Measurements from ENCODE around the gene ACER3. TPM values are rescaled to one million over a fixed set of nuclear protein-coding genes. Genes with fewer than 3 reads are reported as not detected.

ACER3 gene
- total and polyA plus RNA-seq, 2 donors (not counting 1 experiment from before 2014, with no cell fraction given) = 3.3 to 12.9 TPM

DNA sequence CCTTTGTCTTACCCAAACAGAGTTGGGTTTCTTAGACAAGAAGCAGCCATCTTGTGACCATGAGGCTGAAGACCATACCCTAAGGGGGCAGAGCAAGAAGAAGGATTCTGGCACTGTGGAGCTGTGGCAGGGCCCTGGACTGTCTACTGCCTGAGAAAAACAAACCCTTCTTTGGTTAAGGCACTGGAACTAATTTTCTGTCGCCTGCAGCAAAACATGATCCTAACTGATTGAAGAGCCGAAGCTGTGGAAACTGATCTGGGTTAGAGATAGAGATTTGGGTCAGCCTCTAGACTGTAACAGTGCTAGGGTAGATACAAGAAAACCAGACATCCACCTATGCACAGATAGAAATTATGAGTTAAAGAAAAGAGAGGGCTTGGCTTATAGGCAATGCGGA, 11.3 kb upstream of the ACER3 start:
- Mint-ChIP-seq H3K4me3 (no peak overlapping the region), H3K27me3 (peaks cover 14% of the 10 kb centered on the region), H3K9me3 (ENCODE audit: insufficient read depth) (no peaks in the 10 kb centered on the region), H3K27ac (no peak overlapping the region), H3K4me1 (no peaks in the 10 kb centered on the region)
- WGBS (ENCODE audit: insufficient coverage) = 100% methylated on average over 2 of the region's 3 CpGs
- DNase-seq = no peak
- Histone ChIP-seq H3K27me3 (replicated peaks in 1 of 4; ENCODE audit: control extremely low read depth in 1 of 4, control insufficient read depth in 3 of 4, insufficient read depth in 4 of 4, low read length in 3 of 4) (peaks cover 0 to 8% (median 0%) of the 10 kb centered on the region in 4 experiments), H3K4me1 (ENCODE audit: control insufficient read depth in 2 of 2, insufficient read depth in 2 of 2, low read length in 2 of 2) (no peaks in the 10 kb centered on the region), H3K9me3 (ENCODE audit: control extremely low read depth in 1 of 3, control insufficient read depth in 2 of 3, insufficient read depth in 1 of 3, low read length in 2 of 3) (no peaks in the 10 kb centered on the region), H3K79me2 (ENCODE audit: control insufficient read depth, insufficient read depth, low read length) (no peaks in the 10 kb centered on the region), H3K36me3 (replicated peaks in 1 of 2; ENCODE audit: control extremely low read depth in 1 of 2, control insufficient read depth in 1 of 2, extremely low read depth in 1 of 2, insufficient read depth in 2 of 2, low read length in 1 of 2) (no peaks in the 10 kb centered on the region), H3K27ac (ENCODE audit: low read length in 2 of 2) (no peak overlapping the region), H2AFZ (ENCODE audit: insufficient read depth, low read depth, low read length, poor library complexity, severe bottlenecking) (no peak overlapping the region), H3K4me2 (replicated peaks; ENCODE audit: low read depth, low read length, poor library complexity, severe bottlenecking) (no peak overlapping the region), H4K20me1 (ENCODE audit: control insufficient read depth, insufficient read depth, low read length, poor library complexity, severe bottlenecking) (no peaks in the 10 kb centered on the region), H3K9ac (ENCODE audit: low read length) (no peak overlapping the region), H3K4me3 (ENCODE audit: control extremely low read depth in 1 of 5, extremely low read depth in 1 of 5, insufficient read depth in 1 of 5, low read depth in 2 of 5, low read length in 4 of 5) (no peak overlapping the region)
- ChIA-PET POLR2A (no interaction called here), CTCF (no interaction called here)
- intact Hi-C loops (cut with micrococcal nuclease) = no loop called here
- TF ChIP-seq EZH2 (IDR thresholded peaks at IDR 0.05; ENCODE audit: borderline replicate concordance, insufficient read depth, low read depth, low read length, poor library complexity, severe bottlenecking) = no peak
- TF ChIP-seq, protein P1, sequence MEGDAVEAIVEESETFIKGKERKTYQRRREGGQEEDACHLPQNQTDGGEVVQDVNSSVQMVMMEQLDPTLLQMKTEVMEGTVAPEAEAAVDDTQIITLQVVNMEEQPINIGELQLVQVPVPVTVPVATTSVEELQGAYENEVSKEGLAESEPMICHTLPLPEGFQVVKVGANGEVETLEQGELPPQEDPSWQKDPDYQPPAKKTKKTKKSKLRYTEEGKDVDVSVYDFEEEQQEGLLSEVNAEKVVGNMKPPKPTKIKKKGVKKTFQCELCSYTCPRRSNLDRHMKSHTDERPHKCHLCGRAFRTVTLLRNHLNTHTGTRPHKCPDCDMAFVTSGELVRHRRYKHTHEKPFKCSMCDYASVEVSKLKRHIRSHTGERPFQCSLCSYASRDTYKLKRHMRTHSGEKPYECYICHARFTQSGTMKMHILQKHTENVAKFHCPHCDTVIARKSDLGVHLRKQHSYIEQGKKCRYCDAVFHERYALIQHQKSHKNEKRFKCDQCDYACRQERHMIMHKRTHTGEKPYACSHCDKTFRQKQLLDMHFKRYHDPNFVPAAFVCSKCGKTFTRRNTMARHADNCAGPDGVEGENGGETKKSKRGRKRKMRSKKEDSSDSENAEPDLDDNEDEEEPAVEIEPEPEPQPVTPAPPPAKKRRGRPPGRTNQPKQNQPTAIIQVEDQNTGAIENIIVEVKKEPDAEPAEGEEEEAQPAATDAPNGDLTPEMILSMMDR (IDR thresholded peaks at IDR 0.05) = no peak
- ATAC-seq (ENCODE audit: low read depth) = no peak

DNA sequence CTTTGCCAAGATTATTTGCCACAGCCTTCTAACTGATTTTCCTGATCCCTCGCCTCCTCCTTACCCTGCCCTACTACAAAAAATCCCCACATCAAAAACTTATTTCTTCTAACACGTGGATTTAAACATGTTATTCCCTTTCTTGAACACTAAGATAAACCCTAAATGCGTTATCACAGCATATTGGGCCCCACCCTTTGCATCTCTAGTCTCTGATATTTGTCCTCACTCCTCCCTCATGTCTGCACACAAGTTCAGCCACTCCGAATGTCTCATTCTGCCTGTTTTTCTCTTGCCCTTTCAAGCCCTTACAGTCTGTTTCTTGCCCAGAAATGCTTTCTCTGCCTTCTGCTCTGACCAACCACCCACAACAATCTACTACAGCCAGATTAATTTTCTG, 10.6 kb upstream of the ACER3 start:
- CTCF ChIA-PET = no interaction called here
- H3K79me2 ChIP-seq (ENCODE audit: control insufficient read depth, insufficient read depth, low read length) = no peaks in the 10 kb centered on the region
- no peak overlapping the region for H2AFZ ChIP-seq (ENCODE audit: insufficient read depth, low read depth, low read length, poor library complexity, severe bottlenecking)
- no peak for ATAC-seq (ENCODE audit: low read depth)
- no peak overlapping the region for H3K27ac ChIP-seq (ENCODE audit: low read length in 2 of 2)
- H3K27ac Mint-ChIP-seq = no peak overlapping the region
- H3K27me3 Mint-ChIP-seq = peaks cover 14% of the 10 kb centered on the region
- intact Hi-C loops (cut with micrococcal nuclease) = no loop called here
- TF ChIP-seq EZH2 (IDR thresholded peaks at IDR 0.05; ENCODE audit: borderline replicate concordance, insufficient read depth, low read depth, low read length, poor library complexity, severe bottlenecking) = no peak
- TF ChIP-seq, protein P1 (IDR thresholded peaks at IDR 0.05) = no peak
- H3K4me3 ChIP-seq (ENCODE audit: control extremely low read depth in 1 of 5, extremely low read depth in 1 of 5, insufficient read depth in 1 of 5, low read depth in 2 of 5, low read length in 4 of 5) = no peak overlapping the region
- no peaks in the 10 kb centered on the region for H4K20me1 ChIP-seq (ENCODE audit: control insufficient read depth, insufficient read depth, low read length, poor library complexity, severe bottlenecking)
- no peaks in the 10 kb centered on the region for H3K4me1 Mint-ChIP-seq
- no peak overlapping the region for H3K9ac ChIP-seq (ENCODE audit: low read length)
- DNase-seq = no peak
- no peaks in the 10 kb centered on the region for H3K9me3 ChIP-seq (ENCODE audit: control extremely low read depth in 1 of 3, control insufficient read depth in 2 of 3, insufficient read depth in 1 of 3, low read length in 2 of 3)
- peaks cover 0 to 8% (median 0%) of the 10 kb centered on the region in 4 experiments for H3K27me3 ChIP-seq (replicated peaks in 1 of 4; ENCODE audit: control extremely low read depth in 1 of 4, control insufficient read depth in 3 of 4, insufficient read depth in 4 of 4, low read length in 3 of 4)
- no peaks in the 10 kb centered on the region for H3K36me3 ChIP-seq (replicated peaks in 1 of 2; ENCODE audit: control extremely low read depth in 1 of 2, control insufficient read depth in 1 of 2, extremely low read depth in 1 of 2, insufficient read depth in 2 of 2, low read length in 1 of 2)
- WGBS (ENCODE audit: insufficient coverage) = 88% methylated on average over 4 of the region's 4 CpGs
- POLR2A ChIA-PET = no interaction called here
- no peak overlapping the region for H3K4me2 ChIP-seq (replicated peaks; ENCODE audit: low read depth, low read length, poor library complexity, severe bottlenecking)
- H3K4me1 ChIP-seq (ENCODE audit: control insufficient read depth in 2 of 2, insufficient read depth in 2 of 2, low read length in 2 of 2) = no peaks in the 10 kb centered on the region
- no peaks in the 10 kb centered on the region for H3K9me3 Mint-ChIP-seq (ENCODE audit: insufficient read depth)
- no peak overlapping the region for H3K4me3 Mint-ChIP-seq
